K562 (cell line): ENCODE results near the gene RXFP1. TPM values are rescaled to one million over a fixed set of nuclear protein-coding genes. Genes with fewer than 3 reads are reported as not detected.

Source experiments
- BCOR ChIP-seq: fragments of 450-650 bp; IDR thresholded peaks from 2 replicates; pipeline ENCODE4 v1.6.1; 2016
- HDAC3 ChIP-seq: fragments of 450-650 bp; IDR thresholded peaks from 2 replicates; pipeline ENCODE4 v1.6.1; 2018; ENCODE audit warnings: borderline replicate concordance, mild to moderate bottlenecking, moderate library complexity; ENCODE audit not compliant: partially characterized antibody
- ILF3 ChIP-seq: fragments of 450-650 bp; IDR thresholded peaks from 2 replicates; pipeline ENCODE4 v1.6.1; 2018; ENCODE audit warnings: antibody characterized with exemption, mild to moderate bottlenecking, moderate library complexity, borderline replicate concordance
- L3MBTL2 ChIP-seq: fragments of 450-650 bp; IDR thresholded peaks from 2 replicates; pipeline ENCODE4 v1.6.1; 2016; ENCODE audit warnings: mild to moderate bottlenecking, moderate library complexity
- MYBL2 ChIP-seq, 2 experiments: fragments of 450-650 bp in 1 of 2; sonication (generic) in 1 of 2; formaldehyde crosslinking in 1 of 2; IDR thresholded peaks; 2 replicates each; pipeline versions ENCODE4 v1.6.1 to v1.8.1; 2017 to 2022; ENCODE audit warnings: borderline replicate concordance in 1 of 2, inconsistent platforms in 1 of 2, low read depth in 1 of 2, mild to moderate bottlenecking in 1 of 2, missing genetic modification reagents in 1 of 2, moderate library complexity in 1 of 2
- NR4A1 ChIP-seq, 2 experiments: fragments of 250-450 bp in 1 of 2; fragments of 450-650 bp in 1 of 2; sonication (Bioruptor Pico) in 1 of 2; IDR thresholded peaks; 2 replicates each; pipeline versions ENCODE4 v1.4.0 to v1.6.1; 2016 to 2020; ENCODE audit warnings: mild to moderate bottlenecking in 2 of 2, missing compliant biosample characterization in 1 of 2, missing genetic modification characterization in 1 of 2, moderate library complexity in 1 of 2
- RBM15 ChIP-seq: fragments of 200-400 bp; formaldehyde crosslinking; IDR thresholded peaks from 2 replicates; pipeline ENCODE4 v1.6.1; 2018; ENCODE audit warnings: mild to moderate bottlenecking, low read length, moderate library complexity; ENCODE audit not compliant: insufficient read depth
- THRAP3 ChIP-seq: fragments of 450-650 bp; IDR thresholded peaks from 2 replicates; pipeline ENCODE4 v1.6.1; 2016; ENCODE audit warnings: mild to moderate bottlenecking, inconsistent platforms, borderline replicate concordance
- XRCC4 ChIP-seq: IDR thresholded peaks from one replicate; pipeline ENCODE4 v1.6.1; 2011; ENCODE audit not compliant: insufficient read depth, insufficient read length; ENCODE audit errors: extremely low read depth
- ZBTB1 ChIP-seq: sonication (generic); formaldehyde crosslinking; IDR thresholded peaks from 2 replicates; pipeline ENCODE4 v1.8.1; 2023; ENCODE audit warnings: missing genetic modification reagents, low read depth, mild to moderate bottlenecking, borderline replicate concordance
- ZBTB7A ChIP-seq: IDR thresholded peaks from 2 replicates; pipeline ENCODE4 v1.6.1; 2011; ENCODE audit warnings: low read depth, mild to moderate bottlenecking, low read length, moderate library complexity, borderline replicate concordance; ENCODE audit not compliant: control insufficient read depth
- ZFP30 ChIP-seq: fragments of 250-450 bp; sonication (Bioruptor Pico); IDR thresholded peaks from 2 replicates; pipeline ENCODE4 v1.8.0; 2022; ENCODE audit warnings: moderate library complexity, mild to moderate bottlenecking, inconsistent platforms, borderline replicate concordance
- ZFX ChIP-seq: sonication (generic); formaldehyde crosslinking; IDR thresholded peaks from 2 replicates; pipeline ENCODE4 v1.8.0; 2022; ENCODE audit warnings: mild to moderate bottlenecking, missing genetic modification reagents, moderate library complexity
- ZNF143 ChIP-seq: sonication (generic); formaldehyde crosslinking; IDR thresholded peaks from 2 replicates; pipeline ENCODE4 v1.9.0; 2022; ENCODE audit warnings: mild to moderate bottlenecking, missing genetic modification reagents
- ZSCAN32 ChIP-seq: fragments of 450-650 bp; formaldehyde crosslinking; IDR thresholded peaks from 2 replicates; pipeline ENCODE4 v1.4.0; 2020; ENCODE audit warnings: mild to moderate bottlenecking, moderate library complexity
- polyA plus RNA-seq, 8 experiments: library from polyadenylated mRNA; depleted of rRNA in 4 of 8; stranded (reverse) in 5 of 8; unstranded in 3 of 8; fragments of >200 nt; fragmentation: Nextera tagmentation in 2 of 8; fragmentation: Illumina TruSeq in 1 of 8; extraction: Ambion mirVana in 2 of 8; extraction: Trizol in 1 of 8; gene quantifications; 2 replicates each; pipeline versions ENCODE4 v1.2.1 to v1.2.3, GENCODE V29; 2011 to 2014; ENCODE audit warnings: inconsistent platforms in 1 of 8, missing spikeins in 1 of 8
- total RNA-seq, 7 experiments: library from RNA; depleted of rRNA in 6 of 7; stranded (reverse); fragments of >200 nt in 6 of 7; fragmentation: Illumina TruSeq in 2 of 7; extraction: Trizol in 2 of 7; gene quantifications; 2 replicates each; pipeline versions ENCODE4 v1.2.1 to v1.2.3, GENCODE V29; 2011 to 2021; ENCODE audit warnings: low replicate concordance in 1 of 7
- TF ChIP-seq, protein P1 (sequence below): fragments of 450-650 bp; IDR thresholded peaks from 2 replicates; pipeline ENCODE4 v1.6.1; 2016; ENCODE audit warnings: low read depth
- TF ChIP-seq, protein P2 (sequence below), 2 experiments: fragments of 450-650 bp; IDR thresholded peaks; 2 replicates each; pipeline ENCODE4 v1.6.1; 2016

Gene RXFP1
- total and polyA plus RNA-seq, 9 of the 15 experiments (the other 6 are each of a cell fraction or from before 2014, with no cell fraction given) = 0.03 to 0.06 (median 0.04) TPM; not detected in 6

DNA sequence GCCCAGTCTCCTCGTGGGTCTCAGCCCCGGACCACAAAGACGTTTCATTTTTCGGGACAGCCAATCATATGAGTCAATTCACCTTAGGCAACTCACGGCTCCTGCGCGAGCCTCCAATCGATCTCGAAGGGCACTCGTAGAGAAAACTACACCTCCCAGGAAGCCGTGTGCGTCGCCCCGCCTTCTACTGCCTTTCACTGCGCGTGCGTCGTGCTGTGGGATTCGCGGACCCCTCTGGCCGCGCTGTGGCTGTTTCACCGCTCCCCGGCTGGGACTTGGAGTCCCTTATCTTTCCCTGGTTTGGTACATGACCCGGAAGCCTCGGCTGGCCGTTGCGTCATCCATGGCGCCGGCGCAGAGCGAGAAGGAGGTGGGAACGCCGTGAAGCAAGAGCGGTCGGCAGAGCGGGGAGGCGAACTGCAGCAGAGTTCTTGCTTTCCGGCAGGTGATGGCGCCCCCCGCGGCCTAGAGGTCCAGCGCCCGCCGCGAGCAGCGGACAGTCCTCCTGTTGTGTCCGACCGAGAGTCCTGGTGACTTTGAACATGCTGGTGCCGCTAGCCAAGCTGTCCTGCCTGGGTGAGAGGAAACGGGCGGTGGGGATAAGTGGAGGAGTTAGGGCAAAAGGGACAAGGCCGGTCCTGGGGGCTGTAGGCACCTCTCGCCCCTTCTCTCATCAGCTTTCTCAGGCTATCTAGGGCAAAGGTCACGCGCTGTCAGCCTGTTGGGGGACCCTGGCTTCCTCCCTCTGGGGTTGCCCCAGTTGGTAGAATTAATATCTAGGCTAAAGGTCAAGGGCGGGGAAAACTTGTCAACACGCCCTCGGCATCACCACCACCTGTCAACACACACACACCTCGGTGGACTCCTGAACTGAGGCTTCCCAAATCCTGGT, 150.5 kb downstream of the RXFP1 start, which contains the start of gene ETFDH (continued):
- no peak for TF ChIP-seq THRAP3
- no peak for TF ChIP-seq MYBL2 (IDR thresholded peaks at IDR 0.05; ENCODE audit: low read depth)
- no peak for TF ChIP-seq MYBL2 (CRISPR knock-in tag; IDR thresholded peaks at IDR 0.05; ENCODE audit: borderline replicate concordance)
- TF ChIP-seq, protein P1, sequence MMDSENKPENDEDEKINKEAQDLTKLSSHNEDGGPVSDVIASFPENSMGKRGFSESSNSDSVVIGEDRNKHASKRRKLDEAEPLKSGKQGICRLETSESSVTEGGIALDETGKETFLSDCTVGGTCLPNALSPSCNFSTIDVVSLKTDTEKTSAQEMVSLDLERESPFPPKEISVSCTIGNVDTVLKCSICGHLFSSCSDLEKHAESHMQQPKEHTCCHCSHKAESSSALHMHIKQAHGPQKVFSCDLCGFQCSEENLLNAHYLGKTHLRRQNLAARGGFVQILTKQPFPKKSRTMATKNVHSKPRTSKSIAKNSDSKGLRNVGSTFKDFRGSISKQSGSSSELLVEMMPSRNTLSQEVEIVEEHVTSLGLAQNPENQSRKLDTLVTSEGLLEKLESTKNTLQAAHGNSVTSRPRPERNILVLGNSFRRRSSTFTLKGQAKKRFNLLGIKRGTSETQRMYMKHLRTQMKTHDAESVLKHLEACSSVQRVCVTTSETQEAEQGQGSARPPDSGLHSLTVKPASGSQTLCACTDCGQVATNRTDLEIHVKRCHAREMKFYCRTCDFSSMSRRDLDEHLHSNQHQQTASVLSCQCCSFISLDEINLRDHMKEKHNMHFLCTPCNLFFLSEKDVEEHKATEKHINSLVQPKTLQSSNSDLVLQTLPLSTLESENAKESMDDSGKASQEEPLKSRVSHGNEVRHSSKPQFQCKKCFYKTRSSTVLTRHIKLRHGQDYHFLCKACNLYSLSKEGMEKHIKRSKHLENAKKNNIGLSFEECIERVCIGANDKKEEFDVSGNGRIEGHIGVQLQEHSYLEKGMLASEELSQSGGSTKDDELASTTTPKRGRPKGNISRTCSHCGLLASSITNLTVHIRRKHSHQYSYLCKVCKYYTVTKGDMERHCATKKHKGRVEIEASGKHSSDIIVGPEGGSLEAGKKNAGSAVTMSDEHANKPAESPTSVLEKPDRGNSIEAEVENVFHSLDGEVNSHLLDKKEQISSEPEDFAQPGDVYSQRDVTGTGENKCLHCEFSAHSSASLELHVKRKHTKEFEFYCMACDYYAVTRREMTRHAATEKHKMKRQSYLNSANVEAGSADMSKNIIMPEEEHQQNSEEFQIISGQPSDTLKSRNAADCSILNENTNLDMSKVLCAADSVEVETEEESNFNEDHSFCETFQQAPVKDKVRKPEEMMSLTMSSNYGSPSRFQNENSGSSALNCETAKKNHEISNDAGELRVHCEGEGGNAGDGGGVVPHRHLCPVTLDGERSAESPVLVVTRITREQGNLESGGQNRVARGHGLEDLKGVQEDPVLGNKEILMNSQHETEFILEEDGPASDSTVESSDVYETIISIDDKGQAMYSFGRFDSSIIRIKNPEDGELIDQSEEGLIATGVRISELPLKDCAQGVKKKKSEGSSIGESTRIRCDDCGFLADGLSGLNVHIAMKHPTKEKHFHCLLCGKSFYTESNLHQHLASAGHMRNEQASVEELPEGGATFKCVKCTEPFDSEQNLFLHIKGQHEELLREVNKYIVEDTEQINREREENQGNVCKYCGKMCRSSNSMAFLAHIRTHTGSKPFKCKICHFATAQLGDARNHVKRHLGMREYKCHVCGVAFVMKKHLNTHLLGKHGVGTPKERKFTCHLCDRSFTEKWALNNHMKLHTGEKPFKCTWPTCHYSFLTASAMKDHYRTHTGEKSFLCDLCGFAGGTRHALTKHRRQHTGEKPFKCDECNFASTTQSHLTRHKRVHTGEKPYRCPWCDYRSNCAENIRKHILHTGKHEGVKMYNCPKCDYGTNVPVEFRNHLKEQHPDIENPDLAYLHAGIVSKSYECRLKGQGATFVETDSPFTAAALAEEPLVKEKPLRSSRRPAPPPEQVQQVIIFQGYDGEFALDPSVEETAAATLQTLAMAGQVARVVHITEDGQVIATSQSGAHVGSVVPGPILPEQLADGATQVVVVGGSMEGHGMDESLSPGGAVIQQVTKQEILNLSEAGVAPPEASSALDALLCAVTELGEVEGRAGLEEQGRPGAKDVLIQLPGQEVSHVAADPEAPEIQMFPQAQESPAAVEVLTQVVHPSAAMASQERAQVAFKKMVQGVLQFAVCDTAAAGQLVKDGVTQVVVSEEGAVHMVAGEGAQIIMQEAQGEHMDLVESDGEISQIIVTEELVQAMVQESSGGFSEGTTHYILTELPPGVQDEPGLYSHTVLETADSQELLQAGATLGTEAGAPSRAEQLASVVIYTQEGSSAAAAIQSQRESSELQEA = no peak
- peak; percentile 95 for TF ChIP-seq ZSCAN32 (CRISPR knock-in tag)
- peak; percentile 73 for TF ChIP-seq L3MBTL2
- no peak for TF ChIP-seq ILF3
- TF ChIP-seq HDAC3 = peak; percentile 70
- peak; percentile 44; the same call in 1 of the 2 replicates for TF ChIP-seq ZBTB7A
- TF ChIP-seq BCOR = no peak
- TF ChIP-seq ZFX = peak; percentile 94
- TF ChIP-seq ZBTB1 (CRISPR knock-in tag) = no peak
- no peak for TF ChIP-seq RBM15
- peak; percentile 95 for TF ChIP-seq ZNF143 (CRISPR knock-in tag)
- TF ChIP-seq ZFP30 = no peak
- no peak for TF ChIP-seq XRCC4
- TF ChIP-seq, protein P2, sequence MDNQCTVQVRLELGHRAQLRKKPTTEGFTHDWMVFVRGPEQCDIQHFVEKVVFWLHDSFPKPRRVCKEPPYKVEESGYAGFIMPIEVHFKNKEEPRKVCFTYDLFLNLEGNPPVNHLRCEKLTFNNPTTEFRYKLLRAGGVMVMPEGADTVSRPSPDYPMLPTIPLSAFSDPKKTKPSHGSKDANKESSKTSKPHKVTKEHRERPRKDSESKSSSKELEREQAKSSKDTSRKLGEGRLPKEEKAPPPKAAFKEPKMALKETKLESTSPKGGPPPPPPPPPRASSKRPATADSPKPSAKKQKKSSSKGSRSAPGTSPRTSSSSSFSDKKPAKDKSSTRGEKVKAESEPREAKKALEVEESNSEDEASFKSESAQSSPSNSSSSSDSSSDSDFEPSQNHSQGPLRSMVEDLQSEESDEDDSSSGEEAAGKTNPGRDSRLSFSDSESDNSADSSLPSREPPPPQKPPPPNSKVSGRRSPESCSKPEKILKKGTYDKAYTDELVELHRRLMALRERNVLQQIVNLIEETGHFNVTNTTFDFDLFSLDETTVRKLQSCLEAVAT (IDR thresholded peaks at IDR 0.05) = peak in 1 of 2 experiments; percentile 89; a peak in 2 of 4 replicates
- TF ChIP-seq NR4A1 (CRISPR knock-in tag; IDR thresholded peaks at IDR 0.05) = peak; percentile 66; the same call in 1 of the 2 replicates
- TF ChIP-seq NR4A1 (tag; IDR thresholded peaks at IDR 0.05) = no peak
